H9 (cell line): ENCODE results near the gene CRISPLD2. TPM values are rescaled to one million over a fixed set of nuclear protein-coding genes. Genes with fewer than 3 reads are reported as not detected.
A peak's percentile ranks its signal among the peaks of the same experiment; 100 is the strongest.

ENCODE experiments used
- DNase-seq: peaks from one replicate; pipeline ENCODE4 v3.0.0-alpha.2; 2017
- H2AFZ ChIP-seq: one replicate; pipeline ENCODE4 v1.6.1; 2013; ENCODE audit warnings: mild to moderate bottlenecking, low read length, control low read depth, moderate library complexity
- H2AK5ac ChIP-seq: 2 replicates; pipeline ENCODE4 v1.6.1; 2013; ENCODE audit warnings: low read length, control low read depth, mixed read lengths; ENCODE audit not compliant: insufficient read length
- H2BK120ac ChIP-seq: one replicate; pipeline ENCODE4 v1.6.1; 2013; ENCODE audit warnings: low read depth, mild to moderate bottlenecking, low read length, control low read depth, inconsistent platforms; ENCODE audit not compliant: poor library complexity, severe bottlenecking
- H2BK12ac ChIP-seq: 2 replicates; pipeline ENCODE4 v1.6.1; 2013; ENCODE audit warnings: low read length, control low read depth, mixed read lengths, low read depth; ENCODE audit not compliant: insufficient read length
- H2BK15ac ChIP-seq: 2 replicates; pipeline ENCODE4 v1.6.1; 2013; ENCODE audit warnings: low read depth, low read length, control low read depth
- H2BK20ac ChIP-seq: one replicate; pipeline ENCODE4 v1.6.1; 2013; ENCODE audit warnings: low read depth, mild to moderate bottlenecking, low read length, control low read depth, inconsistent platforms; ENCODE audit not compliant: poor library complexity, severe bottlenecking
- H2BK5ac ChIP-seq: 2 replicates; pipeline ENCODE4 v1.6.1; 2013; ENCODE audit warnings: low read length, control low read depth, mixed read lengths; ENCODE audit not compliant: insufficient read length
- H3K14ac ChIP-seq: 2 replicates; pipeline ENCODE4 v1.6.1; 2013; ENCODE audit warnings: low read length, control low read depth; ENCODE audit not compliant: insufficient read depth
- H3K18ac ChIP-seq: 2 replicates; pipeline ENCODE4 v1.6.1; 2013; ENCODE audit warnings: low read depth, mild to moderate bottlenecking, mixed read lengths, low read length, control low read depth; ENCODE audit not compliant: insufficient read length
- H3K23ac ChIP-seq: 2 replicates; pipeline ENCODE4 v1.6.1; 2013; ENCODE audit warnings: low read length, control low read depth, mixed read lengths, low read depth; ENCODE audit not compliant: insufficient read length
- H3K23me2 ChIP-seq: 2 replicates; pipeline ENCODE4 v1.6.1; 2013; ENCODE audit warnings: low read depth, mild to moderate bottlenecking, mixed read lengths, low read length, control low read depth; ENCODE audit not compliant: insufficient read length, poor library complexity, severe bottlenecking
- H3K27ac ChIP-seq: 2 replicates; pipeline ENCODE4 v1.5.1; 2013; ENCODE audit warnings: low read length, control low read depth, mixed read lengths, low read depth; ENCODE audit not compliant: insufficient read length
- H3K27me3 ChIP-seq: 2 replicates; pipeline ENCODE4 v1.6.1; 2013; ENCODE audit warnings: low read length, control low read depth, inconsistent platforms; ENCODE audit not compliant: insufficient read depth
- H3K4ac ChIP-seq: 2 replicates; pipeline ENCODE4 v1.6.1; 2013; ENCODE audit warnings: low read depth, mild to moderate bottlenecking, control low read depth, inconsistent platforms, low read length, moderate library complexity
- H3K4me1 ChIP-seq: 2 replicates; pipeline ENCODE4 v1.6.1; 2013; ENCODE audit warnings: low read length, control low read depth, inconsistent platforms; ENCODE audit not compliant: insufficient read depth
- H3K4me2 ChIP-seq: 2 replicates; pipeline ENCODE4 v1.6.1; 2013; ENCODE audit warnings: low read length, control low read depth, mixed read lengths; ENCODE audit not compliant: insufficient read length, insufficient read depth
- H3K56ac ChIP-seq: 2 replicates; pipeline ENCODE4 v1.6.1; 2013; ENCODE audit warnings: low read depth, mild to moderate bottlenecking, mixed read lengths, low read length, control low read depth; ENCODE audit not compliant: insufficient read length
- H3K79me1 ChIP-seq: 2 replicates; pipeline ENCODE4 v1.6.1; 2013; ENCODE audit warnings: low read depth, mild to moderate bottlenecking, moderate library complexity, low read length, control low read depth, inconsistent platforms; ENCODE audit not compliant: insufficient read depth, poor library complexity, severe bottlenecking
- H3K79me2 ChIP-seq: 2 replicates; pipeline ENCODE4 v1.6.1; 2013; ENCODE audit warnings: low read length, control low read depth, inconsistent platforms; ENCODE audit not compliant: insufficient read depth
- H3K9ac ChIP-seq: 2 replicates; pipeline ENCODE4 v1.6.1; 2013; ENCODE audit warnings: low read length, control low read depth, mixed read lengths; ENCODE audit not compliant: insufficient read length; ENCODE audit errors: extremely low read depth
- H3K9me3 ChIP-seq: one replicate; pipeline ENCODE4 v1.6.1; 2013; ENCODE audit warnings: low read depth, low read length, inconsistent platforms; ENCODE audit not compliant: control insufficient read depth
- H3T11ph ChIP-seq: one replicate; pipeline ENCODE4 v1.6.1; 2013; ENCODE audit warnings: mild to moderate bottlenecking, low read length, control low read depth, inconsistent platforms
- H4K20me1 ChIP-seq: one replicate; pipeline ENCODE4 v1.6.1; 2013; ENCODE audit not compliant: control insufficient read depth, insufficient read length, insufficient read depth
- H4K5ac ChIP-seq: 2 replicates; pipeline ENCODE4 v1.6.1; 2013; ENCODE audit warnings: low read depth, mild to moderate bottlenecking, mixed read lengths, low read length, control low read depth; ENCODE audit not compliant: insufficient read length
- H4K8ac ChIP-seq: replicated peaks from 2 replicates; pipeline ENCODE4 v1.6.1; 2013; ENCODE audit warnings: low read length, control low read depth, mixed read lengths, low read depth; ENCODE audit not compliant: insufficient read length
- H4K91ac ChIP-seq: 2 replicates; pipeline ENCODE4 v1.6.1; 2013; ENCODE audit warnings: low read depth, mild to moderate bottlenecking, moderate library complexity, mixed read lengths, low read length, control low read depth; ENCODE audit not compliant: insufficient read length
- H3K27ac Mint-ChIP-seq, 3 experiments: 2 replicates in 2 of 3; 3 replicates in 1 of 3; pipeline ENCODE4 v1.8.0; 2020 to 2021; ENCODE audit warnings: mixed read lengths in 3 of 3, mild to moderate bottlenecking in 1 of 3, moderate library complexity in 1 of 3
- H3K27me3 Mint-ChIP-seq: 2 replicates; pipeline ENCODE4 v1.8.0; 2021; ENCODE audit warnings: low read depth, mild to moderate bottlenecking, moderate library complexity, mixed read lengths
- H3K36me3 Mint-ChIP-seq, 3 experiments: 2 replicates in 2 of 3; 3 replicates in 1 of 3; pipeline ENCODE4 v1.8.0; 2020 to 2021; ENCODE audit warnings: low read depth in 3 of 3, mixed read lengths in 3 of 3; ENCODE audit not compliant: insufficient read depth in 1 of 3
- H3K4me1 Mint-ChIP-seq, 2 experiments: 2 replicates each; pipeline ENCODE4 v1.8.0; 2020; ENCODE audit warnings: mixed read lengths in 2 of 2
- H3K4me3 Mint-ChIP-seq, 2 experiments: 2 replicates in 1 of 2; 3 replicates in 1 of 2; pipeline ENCODE4 v1.8.0; 2020 to 2021; ENCODE audit warnings: mild to moderate bottlenecking in 2 of 2, mixed read lengths in 2 of 2, moderate library complexity in 1 of 2
- H3K9me3 Mint-ChIP-seq, 2 experiments: 2 replicates in 1 of 2; 3 replicates in 1 of 2; pipeline ENCODE4 v1.8.0; 2020; ENCODE audit warnings: mild to moderate bottlenecking in 2 of 2, mixed read lengths in 2 of 2, moderate library complexity in 1 of 2
- CTCF ChIP-seq: fragments of 200-600 bp; sonication (generic); conservative IDR thresholded peaks from 3 replicates; pipeline ENCODE4 v1.8.0; 2021; ENCODE audit warnings: antibody characterized with exemption, mild to moderate bottlenecking
- WGBS: extraction: QIAGEN DNeasy Blood & Tissue Kit; methylation state at CpG from one replicate; pipeline ENCODE4 v1.1.7; 2013; ENCODE audit warnings: missing lambda C conversion rate, low lambda C conversion rate, mixed read lengths; ENCODE audit not compliant: insufficient read length; ENCODE audit errors: extremely low coverage; 5-methylcytosine and 5-hydroxymethylcytosine counted together
- total RNA-seq: library from RNA; stranded (reverse); gene quantifications from 2 replicates; pipeline ENCODE4 v1.2.1, GENCODE V29; 2021

CRISPLD2 gene
- total RNA-seq, 1 experiment from 2014 or later = 2.3 TPM

DNA sequence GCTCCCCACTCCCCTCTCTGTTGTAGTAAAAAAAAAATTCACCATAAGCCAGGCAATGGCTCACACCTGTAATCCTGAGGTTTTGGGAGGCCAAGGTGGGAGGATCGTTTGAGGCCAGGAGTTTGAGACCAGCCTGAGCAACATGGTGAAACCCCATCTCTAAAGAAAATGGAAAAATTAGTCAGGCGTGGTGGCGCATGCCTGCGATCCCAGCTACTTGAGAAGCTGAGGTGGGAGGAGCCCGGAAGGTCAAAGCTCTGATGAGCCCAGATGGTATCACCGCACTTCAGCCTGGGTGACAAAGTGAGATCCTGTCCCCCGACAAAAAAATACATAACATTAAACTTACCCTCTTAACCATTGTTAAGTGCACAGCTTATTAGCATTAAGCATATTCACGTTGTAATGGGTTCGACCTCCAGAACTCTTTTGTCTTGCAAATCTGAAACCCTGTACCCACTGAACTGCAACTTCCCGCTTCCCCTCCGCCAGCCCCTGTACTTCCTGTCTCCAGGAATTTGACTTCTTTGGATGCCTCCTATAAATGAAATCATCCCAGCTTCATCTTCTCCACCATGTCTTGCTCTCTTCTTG lies 66.8 kb downstream of the CRISPLD2 start:
- Histone ChIP-seq H4K91ac (no peak overlapping the region), H3K23ac (no peak overlapping the region), H3K27ac (no peak overlapping the region), H2AFZ (no peak overlapping the region), H4K8ac (no peak overlapping the region), H4K5ac (no peak overlapping the region), H3K56ac (no peak overlapping the region), H2BK20ac (no peak overlapping the region), H3K4me2 (no peak overlapping the region), H3K14ac (no peak overlapping the region), H3K4me1 (peaks cover 14% of the 10 kb centered on the region), H3K79me1 (no peaks in the 10 kb centered on the region), H3K4ac (no peak overlapping the region), H2AK5ac (no peak overlapping the region), H3K27me3 (no peaks in the 10 kb centered on the region), H3K9ac (no peak overlapping the region), H2BK120ac (no peak overlapping the region), H2BK12ac (no peak overlapping the region), H3K9me3 (no peaks in the 10 kb centered on the region), H4K20me1 (no peaks in the 10 kb centered on the region), H3K79me2 (no peaks in the 10 kb centered on the region), H3T11ph (no peak overlapping the region), H2BK15ac (no peak overlapping the region), H3K18ac (no peak overlapping the region), H2BK5ac (no peak overlapping the region), H3K23me2 (no peaks in the 10 kb centered on the region)
- WGBS = no CpG with 5 or more reads among the region's 11 CpGs
- no peaks in the 10 kb centered on the region; a peak in 1 of 7 replicates for H3K36me3 Mint-ChIP-seq
- no peak overlapping the region for H3K27ac Mint-ChIP-seq
- no peaks in the 10 kb centered on the region for H3K9me3 Mint-ChIP-seq
- peaks cover 42 to 45% of the 10 kb centered on the region in 2 experiments for H3K4me1 Mint-ChIP-seq
- no peak for TF ChIP-seq CTCF
- H3K4me3 Mint-ChIP-seq = 0 out of 5 replicates have a peak overlapping the region, but pooled peaks of 1 of the 2 experiments have one; percentile 5
- no peak for DNase-seq
- H3K27me3 Mint-ChIP-seq = no peaks in the 10 kb centered on the region
